Upper lobe of left lung (tissue), 4 donors: ENCODE data around the gene KRTAP9-6.

ENCODE experiments used
- CTCF ChIP-seq, 6 experiments: fragments of 450-650 bp in 4 of 6; fragments of 200-600 bp in 2 of 6; sonication (generic) in 2 of 6; IDR thresholded peaks; one replicate each; pipeline ENCODE4 v1.5.1; 2016 to 2019; ENCODE audit warnings: antibody characterized with exemption in 6 of 6
- EP300 ChIP-seq, 4 donors: sonication (generic); formaldehyde crosslinking; IDR thresholded peaks; one replicate each; pipeline ENCODE4 v1.5.1; 2017; ENCODE audit warnings: antibody characterized with exemption in 4 of 4, control low read depth in 2 of 4
- POLR2A ChIP-seq, 4 donors: fragments of 450-650 bp; IDR thresholded peaks; one replicate each; pipeline ENCODE4 v1.5.1; 2016 to 2017; ENCODE audit warnings: antibody characterized with exemption in 4 of 4, mild to moderate bottlenecking in 2 of 4
- POLR2AphosphoS5 ChIP-seq, 2 donors: sonication (generic); formaldehyde crosslinking; IDR thresholded peaks; one replicate each; pipeline ENCODE4 v1.5.1; 2017; ENCODE audit warnings: antibody characterized with exemption in 2 of 2

- TF ChIP-seq POLR2AphosphoS5 (IDR thresholded peaks at IDR 0.05) (no peak), POLR2A (IDR thresholded peaks at IDR 0.05) (no peak), CTCF (IDR thresholded peaks at IDR 0.05) (no peak), EP300 (IDR thresholded peaks at IDR 0.05) (no peak)
Observed at GRCh38 chr17:41263212-41263611, 2.0 kb upstream of the KRTAP9-6 start.
